Lower leg skin (tissue), 3 donors: ENCODE results near the gene DGKI.

Experiments used
- CTCF ChIP-seq, 3 donors: fragments of 450-650 bp; IDR thresholded peaks; one replicate each; pipeline ENCODE4 v1.5.1; 2016; ENCODE audit warnings: antibody characterized with exemption in 3 of 3, mild to moderate bottlenecking in 3 of 3, moderate library complexity in 2 of 3
- POLR2A ChIP-seq, 2 donors: fragments of 450-650 bp; IDR thresholded peaks; one replicate each; pipeline ENCODE4 v1.6.1; 2016 to 2017; ENCODE audit warnings: antibody characterized with exemption in 2 of 2, mild to moderate bottlenecking in 1 of 2, moderate library complexity in 1 of 2

GRCh38 chr7:137331378-137331777, 515.4 kb downstream of the DGKI start:
- no peak for TF ChIP-seq CTCF (IDR thresholded peaks at IDR 0.05)
- TF ChIP-seq POLR2A (IDR thresholded peaks at IDR 0.05), result no peak
